GM12892 (cell line): Measurements from ENCODE around the gene ABAT.

ENCODE experiments used
- POLR2A ChIP-seq: IDR thresholded peaks from 2 replicates; pipeline ENCODE4 v1.6.1; 2011; ENCODE audit warnings: low read depth, low read length, control low read depth
- POLR2AphosphoS5 ChIP-seq: IDR thresholded peaks from 2 replicates; pipeline ENCODE4 v1.6.1; 2011; ENCODE audit warnings: low read depth, low read length, control low read depth

GRCh38 chr16:8733849-8734540 lies 59.6 kb downstream of the ABAT start:
- TF ChIP-seq POLR2A (no peak), POLR2AphosphoS5 (no peak)
